Measurements from ENCODE around the gene CIBAR2. TPM values are rescaled to one million over a fixed set of nuclear protein-coding genes. Genes with fewer than 3 reads are reported as not detected.

The CIBAR2 gene
- total and polyA plus RNA-seq, 2 experiments from 2014 or later, result not detected

DNA sequence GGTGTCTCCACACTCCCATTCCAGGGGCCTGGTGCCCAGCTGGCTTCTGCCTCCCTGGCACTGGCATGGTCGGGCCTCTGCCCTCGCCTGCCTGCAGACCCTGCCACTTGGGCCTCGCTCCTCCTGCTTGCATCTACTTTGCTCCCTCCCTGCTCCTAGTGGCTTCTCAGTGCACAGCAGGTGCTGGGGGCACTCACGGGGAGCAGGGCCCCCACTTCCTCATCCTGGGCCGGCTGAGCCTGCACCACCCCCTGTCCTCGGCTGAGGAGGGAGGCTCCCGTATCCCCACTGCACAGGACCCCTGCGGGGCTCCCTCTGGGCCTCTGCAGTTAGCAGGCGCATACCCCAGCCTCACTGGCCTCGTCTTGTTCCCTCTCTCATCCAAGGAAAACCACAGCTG is 35.2 kb downstream of the CIBAR2 start:
- no peak overlapping the region for H3K27ac ChIP-seq
- no peak overlapping the region for H3K4me2 ChIP-seq (ENCODE audit: unreplicated experiment)
- no peaks in the 10 kb centered on the region for H3K36me3 ChIP-seq (ENCODE audit: low read depth)
- H3F3A ChIP-seq (ENCODE audit: insufficient read depth), result no peaks in the 10 kb centered on the region; the same call in none of the 2 replicates
- no peak overlapping the region for H3K4me3 ChIP-seq
- H3K9ac ChIP-seq, result no peak overlapping the region
- DNase-seq, result no peak
- no peaks in the 10 kb centered on the region for H3K79me2 ChIP-seq (ENCODE audit: insufficient read depth)
- no peaks in the 10 kb centered on the region for H3K9me3 ChIP-seq (ENCODE audit: low read depth)
- in situ Hi-C loops (cut with MboI), result no loop called here
- WGBS, 2 experiments (ENCODE audit: low coverage in 1 of 2, low lambda C conversion rate in 2 of 2, missing lambda C conversion rate in 2 of 2), result 76 to 91% methylated on average over 9 of the region's 10 CpGs
- H4K20me1 ChIP-seq (ENCODE audit: insufficient read depth), result no peaks in the 10 kb centered on the region
- TF ChIP-seq EZH2phosphoT487 (IDR thresholded peaks at IDR 0.05; ENCODE audit: insufficient read depth, low read depth) (no peak), EZH2 (IDR thresholded peaks at IDR 0.05; ENCODE audit: insufficient read depth, poor library complexity, severe bottlenecking) (no peak)
- H2AFZ ChIP-seq, result no peak overlapping the region
- H3K27me3 ChIP-seq (replicated peaks; ENCODE audit: insufficient read depth), result no peaks in the 10 kb centered on the region
- H3K4me1 ChIP-seq (ENCODE audit: insufficient read depth), result peaks cover 5% of the 10 kb centered on the region; the same call in 1 of the 2 replicates
- no peaks in the 10 kb centered on the region for H3K9me2 ChIP-seq (ENCODE audit: insufficient read depth)

DNA sequence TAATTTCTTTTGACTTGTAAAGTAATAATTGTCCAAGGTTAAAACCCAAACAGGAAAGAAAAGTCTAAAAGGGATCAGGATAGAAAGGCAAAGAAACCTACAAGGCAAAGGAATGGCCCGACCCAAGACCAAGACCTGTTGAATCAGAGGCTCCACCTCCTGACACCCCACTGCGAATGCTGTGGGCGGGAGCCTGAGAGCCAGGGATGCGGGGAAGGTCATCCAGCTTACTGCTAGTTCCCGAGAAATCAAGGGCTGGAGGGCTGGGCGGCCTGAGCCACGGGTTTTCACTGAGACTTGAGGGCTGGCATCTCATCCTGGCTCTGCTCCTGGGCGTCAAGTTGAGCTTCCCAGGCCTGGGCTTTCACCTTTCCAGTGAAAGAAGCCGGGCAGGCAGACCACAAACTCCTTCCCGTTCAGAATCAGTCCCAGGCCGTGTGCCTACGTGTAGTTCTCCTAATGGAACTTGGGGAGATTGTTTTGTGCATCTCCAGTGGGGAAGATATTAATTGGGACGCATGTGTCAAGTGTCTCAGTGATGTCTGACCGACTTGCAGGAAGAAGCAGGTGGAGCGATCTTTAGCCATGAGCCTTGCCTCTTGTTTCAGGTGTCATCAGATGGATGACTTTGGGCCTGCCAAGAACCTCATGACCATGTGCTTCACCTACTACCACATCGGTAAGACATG is 36.9 kb downstream of the CIBAR2 start:
- H3K36me3 ChIP-seq (ENCODE audit: low read depth), result no peaks in the 10 kb centered on the region
- 90 to 92% methylated on average over 16 of the region's 16 CpGs for WGBS, 2 experiments (ENCODE audit: low coverage in 1 of 2, low lambda C conversion rate in 2 of 2, missing lambda C conversion rate in 2 of 2)
- in situ Hi-C loops (cut with MboI), result no loop called here
- no peaks in the 10 kb centered on the region; the same call in none of the 2 replicates for H3F3A ChIP-seq (ENCODE audit: insufficient read depth)
- no peaks in the 10 kb centered on the region for H3K9me3 ChIP-seq (ENCODE audit: low read depth)
- H4K20me1 ChIP-seq (ENCODE audit: insufficient read depth), result no peaks in the 10 kb centered on the region
- no peak overlapping the region for H3K27ac ChIP-seq
- H3K27me3 ChIP-seq (replicated peaks; ENCODE audit: insufficient read depth), result no peaks in the 10 kb centered on the region
- H3K9ac ChIP-seq, result no peak overlapping the region
- H2AFZ ChIP-seq, result no peak overlapping the region
- H3K79me2 ChIP-seq (ENCODE audit: insufficient read depth), result no peaks in the 10 kb centered on the region
- TF ChIP-seq EZH2 (IDR thresholded peaks at IDR 0.05; ENCODE audit: insufficient read depth, poor library complexity, severe bottlenecking) (no peak), EZH2phosphoT487 (IDR thresholded peaks at IDR 0.05; ENCODE audit: insufficient read depth, low read depth) (no peak)
- H3K9me2 ChIP-seq (ENCODE audit: insufficient read depth), result no peaks in the 10 kb centered on the region
- DNase-seq, result no peak
- no peak overlapping the region for H3K4me3 ChIP-seq
- peaks cover 5% of the 10 kb centered on the region; the same call in 1 of the 2 replicates for H3K4me1 ChIP-seq (ENCODE audit: insufficient read depth)
- no peak overlapping the region for H3K4me2 ChIP-seq (ENCODE audit: unreplicated experiment)

DNA sequence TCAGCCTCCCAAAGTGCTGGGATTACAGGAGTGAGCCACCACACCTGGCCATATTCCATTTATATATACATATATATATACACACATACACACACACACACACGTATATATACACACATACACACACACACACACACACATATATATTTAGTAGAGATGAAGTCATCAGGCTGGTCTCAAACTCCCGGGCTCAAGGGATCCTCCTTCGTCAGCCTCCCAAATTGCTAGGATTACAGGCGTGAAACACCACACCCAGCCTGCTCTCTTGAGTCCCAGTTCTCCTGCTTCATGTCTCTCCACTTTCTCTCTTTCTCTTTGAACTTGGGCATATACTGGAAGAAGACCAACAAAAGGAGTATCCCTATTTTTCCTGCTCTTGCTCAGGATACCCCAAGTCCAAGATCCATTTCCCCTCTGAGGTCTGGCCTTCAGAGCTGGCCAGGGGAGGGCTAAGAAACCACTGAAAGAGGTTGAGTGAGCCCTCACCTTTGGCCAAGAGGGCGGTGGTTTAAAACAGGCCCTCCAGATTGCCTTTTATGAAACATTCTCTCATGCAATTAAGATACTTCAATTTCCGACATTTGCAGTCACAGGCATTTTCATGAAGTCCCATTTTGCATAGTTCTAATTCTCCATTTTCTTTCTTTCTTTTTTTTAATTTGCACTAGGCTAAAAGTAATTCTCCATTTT is 37.9 kb downstream of the CIBAR2 start:
- Histone ChIP-seq H3K9ac (no peak overlapping the region), H3F3A (ENCODE audit: insufficient read depth) (no peaks in the 10 kb centered on the region; the same call in none of the 2 replicates), H3K4me1 (ENCODE audit: insufficient read depth) (peaks cover 5% of the 10 kb centered on the region; the same call in 1 of the 2 replicates), H4K20me1 (ENCODE audit: insufficient read depth) (no peaks in the 10 kb centered on the region), H3K27me3 (replicated peaks; ENCODE audit: insufficient read depth) (no peaks in the 10 kb centered on the region), H3K4me3 (no peak overlapping the region), H3K4me2 (ENCODE audit: unreplicated experiment) (no peak overlapping the region), H2AFZ (no peak overlapping the region), H3K36me3 (ENCODE audit: low read depth) (no peaks in the 10 kb centered on the region), H3K9me2 (ENCODE audit: insufficient read depth) (no peaks in the 10 kb centered on the region), H3K27ac (no peak overlapping the region), H3K9me3 (ENCODE audit: low read depth) (no peaks in the 10 kb centered on the region), H3K79me2 (ENCODE audit: insufficient read depth) (no peaks in the 10 kb centered on the region)
- TF ChIP-seq EZH2 (IDR thresholded peaks at IDR 0.05; ENCODE audit: insufficient read depth, poor library complexity, severe bottlenecking) (no peak), EZH2phosphoT487 (IDR thresholded peaks at IDR 0.05; ENCODE audit: insufficient read depth, low read depth) (no peak)
- DNase-seq, result no peak
- 92 to 94% methylated on average over 6 of the region's 6 CpGs for WGBS, 2 experiments (ENCODE audit: low coverage in 1 of 2, low lambda C conversion rate in 2 of 2, missing lambda C conversion rate in 2 of 2)
- in situ Hi-C loops (cut with MboI), result no loop called here

DNA sequence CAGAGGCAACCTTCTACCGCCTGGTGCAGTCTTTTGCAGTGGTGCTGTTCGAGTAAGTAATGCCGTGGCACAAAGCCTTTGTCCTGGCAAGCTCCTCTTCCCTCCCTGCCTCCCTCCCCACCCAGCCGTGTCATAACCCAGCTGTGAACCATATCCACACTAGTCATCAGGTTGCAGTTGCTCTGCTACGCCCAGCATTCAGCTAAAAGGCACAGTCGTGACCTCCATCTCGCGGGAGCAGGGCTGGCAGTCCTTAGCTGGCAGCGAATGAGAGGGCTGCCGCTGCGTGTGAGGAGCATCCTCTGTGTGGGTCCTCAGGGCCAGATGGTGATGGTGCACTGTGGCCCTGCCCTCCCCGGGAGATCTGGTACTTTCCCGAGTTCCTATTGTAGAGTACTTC is 39.3 kb downstream of the CIBAR2 start:
- H3K9ac ChIP-seq, result peak overlapping the region; percentile 31; the same call in 1 of the 2 replicates
- H3K36me3 ChIP-seq (ENCODE audit: low read depth), result no peaks in the 10 kb centered on the region
- no peaks in the 10 kb centered on the region for H3K79me2 ChIP-seq (ENCODE audit: insufficient read depth)
- 0 out of 2 replicates have a peak overlapping the region, but pooled peaks have one; percentile 29 for H2AFZ ChIP-seq
- H3K27ac ChIP-seq, result 0 out of 2 replicates have a peak overlapping the region, but pooled peaks have one; percentile 11
- no peaks in the 10 kb centered on the region; the same call in none of the 2 replicates for H3F3A ChIP-seq (ENCODE audit: insufficient read depth)
- in situ Hi-C loops (cut with MboI), result no loop called here
- H3K9me3 ChIP-seq (ENCODE audit: low read depth), result no peaks in the 10 kb centered on the region
- DNase-seq, result peak; percentile 95
- no peaks in the 10 kb centered on the region for H4K20me1 ChIP-seq (ENCODE audit: insufficient read depth)
- 9 to 15% methylated on average over 13 of the region's 13 CpGs for WGBS, 2 experiments (ENCODE audit: low coverage in 1 of 2, low lambda C conversion rate in 2 of 2, missing lambda C conversion rate in 2 of 2)
- peaks cover 5% of the 10 kb centered on the region; the same call in 1 of the 2 replicates for H3K4me1 ChIP-seq (ENCODE audit: insufficient read depth)
- H3K4me2 ChIP-seq (ENCODE audit: unreplicated experiment), result peak overlapping the region; percentile 41
- no peak overlapping the region for H3K4me3 ChIP-seq
- no peaks in the 10 kb centered on the region for H3K9me2 ChIP-seq (ENCODE audit: insufficient read depth)
- H3K27me3 ChIP-seq (replicated peaks; ENCODE audit: insufficient read depth), result no peaks in the 10 kb centered on the region
- TF ChIP-seq EZH2phosphoT487 (IDR thresholded peaks at IDR 0.05; ENCODE audit: insufficient read depth, low read depth) (no peak), EZH2 (IDR thresholded peaks at IDR 0.05; ENCODE audit: insufficient read depth, poor library complexity, severe bottlenecking) (no peak)
